ENCODE results near the gene LINGO4.
"Not testable (repeated sequence)": the region's sequence is repeated elsewhere in the genome, so short reads cannot be mapped to it uniquely, and the experiment has no call there.

LINGO4 gene

DNA sequence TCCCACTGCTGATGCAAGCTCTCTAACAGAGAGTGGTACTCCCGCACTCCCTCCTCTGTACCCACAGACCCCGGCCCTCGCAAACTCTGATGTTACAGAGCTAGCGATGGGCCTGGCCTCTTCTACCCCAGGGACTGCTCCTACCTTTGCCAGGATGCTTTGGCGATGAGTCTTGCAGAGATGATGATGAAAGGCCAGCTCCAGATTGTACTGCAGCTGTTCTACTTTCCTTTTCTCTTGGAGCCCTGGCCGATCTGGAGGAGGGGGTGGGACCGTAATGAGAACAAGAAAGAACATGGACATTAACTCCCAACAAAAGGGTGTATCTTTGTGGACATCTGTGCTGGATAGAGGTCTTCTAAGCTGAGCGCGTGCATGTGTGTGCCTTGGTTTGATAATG is 6.0 kb upstream of the LINGO4 start:
- DNase-seq = no peak

GRCh38 chr1:151809985-151810556 is 4.9 kb upstream of the LINGO4 start:
- no peak for DNase-seq

- no peak for DNase-seq
Observed at GRCh38 chr1:151809290-151809984, 4.2 kb upstream of the LINGO4 start.

GRCh38 chr1:151807766-151808165 is 2.5 kb upstream of the LINGO4 start:
- DNase-seq = no peak

- no peak for DNase-seq
Observed at GRCh38 chr1:151807131-151807530, 1.9 kb upstream of the LINGO4 start.

DNA sequence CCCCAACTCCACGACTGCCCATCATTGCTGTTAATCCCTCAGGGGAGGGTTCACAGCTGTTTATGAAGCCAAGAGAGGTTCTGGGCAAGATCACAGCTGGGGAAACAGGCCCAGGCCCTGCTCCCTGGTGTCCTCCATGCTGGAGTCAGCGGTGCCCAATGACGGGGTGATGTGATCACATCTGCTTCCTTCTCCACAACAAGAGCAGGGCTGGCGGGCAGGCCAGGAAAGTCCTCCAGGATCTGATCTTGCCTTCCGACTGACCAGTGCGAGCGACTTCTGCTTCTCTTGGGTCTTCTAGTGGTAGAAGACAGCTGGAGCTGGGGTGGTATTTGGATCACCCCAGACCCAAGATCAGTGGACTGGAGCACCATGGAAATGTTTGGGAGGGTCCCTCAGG is 951 bp upstream of the LINGO4 start:
- DNase-seq = no peak

DNA sequence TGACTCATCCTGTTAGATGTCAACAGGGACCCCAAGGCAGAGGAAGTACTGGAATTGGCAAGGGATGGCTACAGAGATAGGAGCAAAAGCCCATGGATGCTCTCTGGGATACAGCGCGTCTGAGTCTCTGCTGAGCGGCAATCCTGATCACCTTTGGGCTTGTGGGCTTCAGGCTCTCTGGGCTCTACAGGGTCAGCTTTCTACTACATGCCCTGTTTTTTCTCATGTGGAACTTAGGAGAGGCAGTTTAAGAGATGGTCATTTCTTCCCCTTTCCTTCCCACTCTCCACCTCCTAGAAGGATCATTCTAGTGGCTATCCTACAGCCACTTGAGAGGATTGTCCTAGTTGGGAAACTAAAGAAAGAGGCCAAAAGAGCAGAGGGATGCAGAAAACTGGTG is 1.3 kb downstream of the LINGO4 start:
- no peak for DNase-seq

GRCh38 chr1:151803164-151803563 is 2.1 kb downstream of the LINGO4 start:
- DNase-seq = no peak

- DNase-seq = no peak
Observed at GRCh38 chr1:151802372-151802771, 2.8 kb downstream of the LINGO4 start.

DNA sequence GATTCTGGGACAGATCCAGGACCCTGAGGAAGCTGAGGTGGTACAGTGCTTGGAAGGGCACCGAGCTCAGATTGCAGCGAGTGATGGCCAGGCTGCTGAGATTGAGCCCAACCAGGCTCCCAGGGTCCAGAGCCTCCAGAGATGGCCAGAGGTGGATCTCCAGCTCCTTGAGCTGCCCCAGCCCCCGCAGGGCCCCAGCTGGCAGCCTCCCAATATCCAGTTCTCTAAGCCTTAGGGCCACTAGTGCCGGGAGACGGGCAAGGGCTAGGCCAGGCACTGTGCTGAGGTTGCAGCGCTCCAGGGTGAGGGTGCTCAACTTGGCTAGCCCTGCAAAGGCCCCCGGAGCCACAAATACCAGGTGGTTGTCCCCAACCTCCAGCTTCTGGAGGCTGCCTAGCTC is 3.4 kb downstream of the LINGO4 start:
- DNase-seq = no peak

DNA sequence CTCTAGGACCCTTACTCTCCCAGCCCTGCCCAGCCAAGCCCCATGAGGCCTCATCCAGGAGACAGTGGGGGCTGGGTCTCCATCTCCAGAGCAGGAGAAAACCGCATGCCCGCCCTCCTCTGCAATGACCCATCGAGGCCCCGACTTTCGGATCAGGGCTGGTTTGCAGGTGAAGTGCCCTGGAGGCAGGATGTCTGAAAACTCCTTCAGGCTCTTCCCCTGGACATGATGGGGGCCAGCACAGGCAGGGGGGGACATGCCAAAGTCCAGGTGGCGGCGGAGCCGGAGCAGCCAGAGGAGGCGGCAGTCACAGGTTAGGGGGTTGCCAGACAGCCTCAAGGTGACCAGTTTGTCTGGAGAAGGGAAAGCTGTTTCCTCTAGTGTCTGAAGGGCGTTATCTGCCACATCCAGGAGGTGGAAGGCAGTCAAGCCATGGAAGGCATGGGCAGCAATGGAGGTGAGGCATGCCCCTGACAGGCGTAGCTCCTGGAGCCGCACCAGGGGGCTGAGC is 3.9 kb downstream of the LINGO4 start:
- DNase-seq = no peak

- DNase-seq = no peak
Observed at GRCh38 chr1:151800830-151801229, 4.4 kb downstream of the LINGO4 start.

GRCh38 chr1:151799179-151800022 is 5.8 kb downstream of the LINGO4 start:
- DNase-seq = no peak

DNA sequence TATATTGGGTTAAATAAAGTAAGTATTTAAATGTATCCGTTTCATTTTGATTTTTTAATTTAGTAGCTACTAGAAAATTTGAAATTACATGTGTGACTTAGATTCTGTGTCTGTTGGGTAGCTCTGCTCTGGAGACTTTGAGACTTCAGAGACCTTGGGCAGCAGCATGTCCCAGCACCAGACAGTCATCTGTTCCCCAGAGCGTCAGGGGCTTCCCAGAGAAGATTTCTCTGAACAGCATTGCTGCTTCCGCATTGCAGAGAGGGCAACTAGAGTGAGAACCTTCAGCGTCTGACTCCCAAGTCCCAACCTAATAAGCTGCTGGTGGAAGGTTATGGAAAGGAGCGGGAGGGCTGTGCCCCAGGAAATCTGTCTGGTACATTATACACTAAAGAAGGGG is 6.6 kb downstream of the LINGO4 start:
- DNase-seq = no peak

DNA sequence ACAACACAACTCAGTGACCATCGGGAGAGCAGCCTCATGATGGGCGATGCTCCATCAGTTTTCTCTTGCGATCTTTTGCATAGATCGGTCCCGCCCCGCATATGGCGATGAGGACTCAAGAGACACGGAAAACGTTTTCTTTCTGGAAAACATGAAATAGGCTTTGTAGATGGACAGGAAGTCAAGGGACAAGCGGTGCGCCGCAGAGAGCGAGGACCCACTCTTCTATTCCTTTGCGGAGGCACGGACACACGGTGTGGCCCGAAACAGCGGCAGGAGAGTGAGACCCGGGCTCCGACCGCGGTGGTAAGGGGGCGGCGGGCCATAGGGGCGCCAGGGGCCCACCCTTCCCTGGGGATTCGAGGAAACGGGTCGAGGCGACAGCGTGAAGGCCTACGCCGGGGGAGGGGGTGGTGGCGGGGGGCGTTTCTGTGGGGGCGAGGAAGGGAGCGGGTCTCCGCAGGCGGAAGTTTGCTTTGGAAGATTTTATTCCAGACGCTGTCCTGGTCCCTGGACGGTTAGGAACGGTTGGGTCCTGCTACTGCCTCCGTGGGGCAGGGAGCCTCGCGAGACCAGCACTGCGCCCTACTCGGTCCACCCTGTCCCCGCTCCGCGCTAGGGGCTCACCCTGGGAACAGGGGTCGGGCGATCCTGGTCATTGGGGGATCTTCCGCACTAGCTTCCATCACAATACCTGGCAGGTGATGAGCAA is 14.1 kb downstream of the LINGO4 start:
- no peak for DNase-seq

DNA sequence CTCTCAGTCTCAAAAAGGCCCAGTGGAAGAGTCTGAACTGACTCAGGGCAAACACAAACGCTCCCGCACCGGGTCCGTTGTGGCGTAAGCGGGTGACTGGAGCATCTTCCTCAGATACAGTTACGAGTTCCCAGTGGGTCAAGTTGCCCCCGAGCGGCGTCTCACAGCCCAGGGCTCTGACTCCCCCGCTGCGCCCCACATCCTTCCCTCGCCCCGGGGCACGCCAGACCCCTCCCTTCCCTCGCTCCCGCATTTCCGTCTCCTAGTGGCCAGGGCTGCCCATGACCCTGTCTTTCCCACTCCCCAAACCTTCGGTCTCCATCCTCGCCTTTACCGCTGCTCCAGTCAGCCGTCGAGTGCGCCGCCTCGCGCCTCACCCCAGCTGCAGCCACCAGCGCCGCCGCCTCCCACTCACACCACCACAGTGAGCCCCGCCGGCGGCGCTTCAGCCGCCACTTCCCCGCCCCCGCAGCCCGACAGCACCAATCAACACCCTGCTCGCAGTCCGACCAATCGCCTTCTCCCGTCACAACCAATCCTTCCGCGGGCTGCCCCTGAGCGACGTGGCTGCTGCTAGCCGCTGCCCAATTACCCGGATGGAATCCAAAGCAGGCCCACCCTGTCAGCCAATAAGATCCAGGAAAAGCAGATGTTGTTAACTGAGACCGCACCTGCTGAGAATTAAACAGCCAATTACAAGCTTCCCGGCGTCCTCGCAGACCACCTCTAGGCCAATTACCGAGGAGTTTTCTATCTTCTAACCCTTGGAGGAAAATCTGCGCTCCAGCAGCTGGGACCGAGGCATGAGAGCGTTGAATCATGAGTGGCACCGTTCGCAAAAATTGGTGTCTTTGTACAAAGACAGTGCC is 14.9 kb downstream of the LINGO4 start, which contains the start of gene TDRKH:
Gene TDRKH, minus strand, starts transcription at position 430 of the 869 bp plus-strand sequence. CDS start 7,478 bp downstream, outside the sequence.
- DNase-seq = peak; percentile 99

- DNase-seq = no peak
Observed at GRCh38 chr1:151787689-151788088, 17.5 kb downstream of the LINGO4 start.

GRCh38 chr1:151783796-151784195 is 21.4 kb downstream of the LINGO4 start:
- no peak for DNase-seq

DNA sequence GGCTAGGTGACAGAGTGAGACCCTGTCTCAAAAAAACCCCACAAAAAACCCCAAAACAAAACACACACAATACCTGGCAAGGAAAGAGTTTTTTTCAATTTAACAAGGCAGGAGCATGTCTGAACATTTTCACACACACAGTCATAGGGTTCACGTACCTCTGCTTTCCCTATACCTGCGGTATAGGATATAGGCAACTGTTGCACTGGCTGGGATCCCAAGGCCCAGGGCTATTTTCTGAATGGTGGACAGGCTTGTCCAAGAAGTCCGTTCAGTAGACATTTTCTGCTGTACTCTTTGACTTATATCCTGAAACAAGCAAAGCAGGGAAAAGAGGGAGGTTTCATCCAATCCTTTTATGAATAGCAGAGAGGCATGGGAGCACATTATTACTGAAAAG is 22.5 kb downstream of the LINGO4 start:
- no peak for DNase-seq

DNA sequence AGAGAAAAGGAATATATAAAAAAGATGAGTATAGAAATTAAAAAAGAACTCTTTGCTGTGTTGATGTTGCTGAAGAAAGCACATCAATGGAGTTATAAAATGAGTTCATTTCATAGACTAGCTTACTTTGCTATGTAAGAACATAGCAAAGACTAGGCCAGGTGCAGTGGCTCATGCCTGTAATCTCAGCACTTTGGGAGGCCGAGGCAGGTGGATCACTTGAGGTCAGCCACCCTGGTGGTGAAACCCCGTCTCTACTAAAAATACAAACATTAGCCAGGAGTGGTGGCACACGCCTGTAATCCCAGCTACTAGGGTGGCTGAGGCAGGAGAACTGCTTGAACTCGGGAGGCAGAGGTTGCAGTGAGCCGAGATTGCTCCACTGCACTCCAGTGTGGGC is 23.2 kb downstream of the LINGO4 start:
- not testable (repeated sequence) for DNase-seq

GRCh38 chr1:151780736-151781135 is 24.5 kb downstream of the LINGO4 start:
- not testable (repeated sequence) for DNase-seq

DNA sequence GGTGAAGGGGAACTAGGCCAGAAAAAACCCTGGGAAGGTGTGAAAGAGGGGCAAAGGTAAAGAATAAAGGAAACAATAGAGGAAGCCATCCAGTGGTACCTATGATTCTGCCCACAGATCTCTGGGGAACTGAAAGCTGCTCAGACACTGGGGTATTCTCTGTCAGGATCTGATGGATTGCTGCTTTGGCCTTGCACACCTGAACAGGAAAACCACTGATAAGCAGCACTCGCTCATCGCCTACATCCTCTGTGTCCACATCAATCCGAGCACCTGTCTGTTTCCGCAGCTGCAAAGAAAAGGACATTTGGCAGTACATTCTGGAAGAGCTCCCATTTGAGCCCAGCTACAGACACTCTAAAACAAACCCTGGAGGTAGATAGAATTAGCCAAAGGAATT is 25.4 kb downstream of the LINGO4 start:
- DNase-seq = no peak
